Measurements from ENCODE around the gene RNF169. TPM values are rescaled to one million over a fixed set of nuclear protein-coding genes. Genes with fewer than 3 reads are reported as not detected.

RNF169 gene
- total and polyA plus RNA-seq, 9 donors = 7.1 to 26.1 (median 21.9) TPM

- Histone ChIP-seq H3K36me3 (no peaks in the 10 kb centered on the region), H3K4me1 (ENCODE audit: insufficient read depth) (peaks cover 2% of the 10 kb centered on the region), H3K27ac (no peak overlapping the region), H3K9me3 (no peaks in the 10 kb centered on the region), H3K4me3 (no peak overlapping the region), H3K27me3 (no peaks in the 10 kb centered on the region)
- intact Hi-C loops (cut with DNase I) = no loop called here
- WGBS, 3 donors = 93 to 96% (median 93%) methylated on average over 12 to 13 of the region's 13 CpGs
- no peak for DNase-seq
- TF ChIP-seq EP300 (IDR thresholded peaks at IDR 0.05) = no peak
- no peak for TF ChIP-seq POLR2A (IDR thresholded peaks at IDR 0.05)
- TF ChIP-seq, protein P1, sequence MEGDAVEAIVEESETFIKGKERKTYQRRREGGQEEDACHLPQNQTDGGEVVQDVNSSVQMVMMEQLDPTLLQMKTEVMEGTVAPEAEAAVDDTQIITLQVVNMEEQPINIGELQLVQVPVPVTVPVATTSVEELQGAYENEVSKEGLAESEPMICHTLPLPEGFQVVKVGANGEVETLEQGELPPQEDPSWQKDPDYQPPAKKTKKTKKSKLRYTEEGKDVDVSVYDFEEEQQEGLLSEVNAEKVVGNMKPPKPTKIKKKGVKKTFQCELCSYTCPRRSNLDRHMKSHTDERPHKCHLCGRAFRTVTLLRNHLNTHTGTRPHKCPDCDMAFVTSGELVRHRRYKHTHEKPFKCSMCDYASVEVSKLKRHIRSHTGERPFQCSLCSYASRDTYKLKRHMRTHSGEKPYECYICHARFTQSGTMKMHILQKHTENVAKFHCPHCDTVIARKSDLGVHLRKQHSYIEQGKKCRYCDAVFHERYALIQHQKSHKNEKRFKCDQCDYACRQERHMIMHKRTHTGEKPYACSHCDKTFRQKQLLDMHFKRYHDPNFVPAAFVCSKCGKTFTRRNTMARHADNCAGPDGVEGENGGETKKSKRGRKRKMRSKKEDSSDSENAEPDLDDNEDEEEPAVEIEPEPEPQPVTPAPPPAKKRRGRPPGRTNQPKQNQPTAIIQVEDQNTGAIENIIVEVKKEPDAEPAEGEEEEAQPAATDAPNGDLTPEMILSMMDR (IDR thresholded peaks at IDR 0.05) = no peak
Observed at GRCh38 chr11:74703211-74703610, 45.4 kb upstream of the RNF169 start.

DNA sequence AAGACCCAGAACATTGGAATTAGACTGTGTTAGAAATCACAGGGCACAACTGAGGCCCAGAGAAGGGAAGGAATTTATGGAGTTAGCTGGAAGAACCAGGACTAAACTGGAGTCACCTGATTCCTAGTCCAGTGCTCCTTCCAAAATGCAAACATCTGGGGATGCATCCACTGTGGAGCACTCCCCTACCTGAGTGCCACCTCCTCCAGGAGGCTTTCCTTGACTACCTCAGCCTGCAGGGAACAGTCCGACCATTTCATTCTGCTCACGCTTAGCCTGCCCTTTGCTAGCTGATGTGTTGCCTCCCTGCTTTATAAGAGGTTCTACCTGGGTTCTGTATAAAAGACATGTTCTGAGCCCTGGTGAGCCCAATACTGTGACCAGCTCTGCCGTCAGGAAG is 41.5 kb upstream of the RNF169 start:
- 96 to 97% (median 96%) methylated on average over 3 of the region's 3 CpGs for WGBS, 3 donors
- H3K36me3 ChIP-seq = no peaks in the 10 kb centered on the region
- H3K27me3 ChIP-seq = no peaks in the 10 kb centered on the region
- TF ChIP-seq POLR2A (IDR thresholded peaks at IDR 0.05) = no peak
- no peak for TF ChIP-seq EP300 (IDR thresholded peaks at IDR 0.05)
- TF ChIP-seq, protein P1 (IDR thresholded peaks at IDR 0.05) = no peak
- H3K4me3 ChIP-seq = no peak overlapping the region
- H3K4me1 ChIP-seq (ENCODE audit: insufficient read depth) = peaks cover 3% of the 10 kb centered on the region
- no peak overlapping the region for H3K27ac ChIP-seq
- intact Hi-C loops (cut with DNase I) = no loop called here
- DNase-seq = no peak
- H3K9me3 ChIP-seq = no peaks in the 10 kb centered on the region

DNA sequence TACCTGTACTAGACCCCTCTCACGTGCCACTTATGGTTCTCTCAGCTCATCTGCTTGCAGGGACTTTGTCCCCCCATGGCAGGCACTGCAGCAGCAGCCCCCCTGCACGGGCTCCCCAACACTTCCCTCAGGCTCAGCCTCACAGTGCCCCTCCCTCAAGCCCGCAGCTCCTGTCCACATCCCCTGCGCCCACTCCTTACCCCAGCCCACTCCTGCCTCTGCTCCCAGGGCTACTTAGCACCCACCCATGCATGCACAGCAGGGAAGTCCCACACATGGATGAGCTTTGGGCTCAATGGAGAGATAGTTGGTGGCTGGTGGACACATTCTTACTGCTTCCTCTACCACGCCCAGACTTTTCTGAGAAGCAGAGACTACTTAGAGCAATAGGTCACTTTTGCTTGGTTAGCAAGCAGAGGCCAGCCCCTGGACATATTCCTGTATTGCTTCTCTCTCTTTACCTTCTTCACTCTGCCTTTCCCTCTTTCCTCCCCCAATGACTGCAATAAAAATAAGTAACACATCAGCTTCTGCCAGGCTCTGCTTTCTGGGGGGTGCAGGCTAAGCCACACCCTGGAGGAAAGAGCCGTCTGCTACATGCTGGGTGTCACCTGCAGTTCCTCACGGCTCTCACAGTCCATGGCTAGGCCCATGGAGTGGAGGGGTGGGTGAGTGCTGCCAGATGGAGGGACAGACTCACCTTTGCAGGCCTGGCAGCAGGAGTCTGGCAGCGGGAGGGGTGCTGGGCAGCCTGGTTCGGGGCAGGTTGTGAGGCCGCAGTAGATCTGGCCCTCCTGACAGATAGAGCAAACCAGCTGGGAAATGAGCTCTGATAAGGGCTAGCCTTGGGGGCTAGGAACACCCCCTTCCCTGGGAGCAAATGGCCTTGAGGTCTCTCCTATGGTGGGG is 40.8 kb upstream of the RNF169 start:
- Histone ChIP-seq H3K27ac (no peak overlapping the region), H3K4me3 (no peak overlapping the region), H3K9me3 (no peaks in the 10 kb centered on the region), H3K27me3 (no peaks in the 10 kb centered on the region), H3K4me1 (ENCODE audit: insufficient read depth) (peaks cover 3% of the 10 kb centered on the region), H3K36me3 (no peaks in the 10 kb centered on the region)
- 64 to 74% (median 73%) methylated on average over 10 of the region's 10 CpGs for WGBS, 3 donors
- intact Hi-C loops (cut with DNase I) = no loop called here
- DNase-seq = no peak
- TF ChIP-seq POLR2A (IDR thresholded peaks at IDR 0.05) (no peak), EP300 (IDR thresholded peaks at IDR 0.05) (no peak)
- TF ChIP-seq, protein P1 (IDR thresholded peaks at IDR 0.05) = no peak

DNA sequence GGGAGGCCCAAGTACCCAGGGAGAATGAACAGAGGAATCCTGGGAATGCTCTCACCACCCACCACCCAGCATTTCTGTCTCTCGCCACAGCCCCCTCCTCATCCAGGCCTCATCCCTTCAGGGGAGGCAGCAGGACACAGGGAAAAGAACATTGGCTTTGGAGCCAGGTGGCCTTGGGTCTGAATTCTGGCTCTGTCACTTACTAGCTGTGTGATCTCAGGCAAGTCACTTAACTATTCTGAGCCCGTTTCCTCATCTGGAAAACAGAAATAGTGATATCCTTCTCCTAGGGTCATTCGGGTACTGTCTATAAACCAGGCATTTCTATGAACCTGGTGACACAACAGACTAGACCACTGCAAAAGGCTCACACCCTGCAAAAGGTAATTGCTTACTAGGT is 39.5 kb upstream of the RNF169 start:
- no peaks in the 10 kb centered on the region for H3K9me3 ChIP-seq
- 60 to 79% (median 78%) methylated on average over 3 of the region's 3 CpGs for WGBS, 3 donors
- peaks cover 3% of the 10 kb centered on the region for H3K4me1 ChIP-seq (ENCODE audit: insufficient read depth)
- DNase-seq = no peak
- H3K27ac ChIP-seq = no peak overlapping the region
- intact Hi-C loops (cut with DNase I) = no loop called here
- H3K36me3 ChIP-seq = no peaks in the 10 kb centered on the region
- no peaks in the 10 kb centered on the region for H3K27me3 ChIP-seq
- no peak overlapping the region for H3K4me3 ChIP-seq
- TF ChIP-seq POLR2A (IDR thresholded peaks at IDR 0.05) = no peak
- TF ChIP-seq, protein P1 (IDR thresholded peaks at IDR 0.05) = no peak

Data from ovary (tissue), 9 donors.